HG03025 (cell line): ENCODE results near the gene MED25.
"Not testable (repeated sequence)": the region's sequence is repeated elsewhere in the genome, so short reads cannot be mapped to it uniquely, and the experiment has no call there.

ENCODE experiments used
- ATAC-seq: cut with Tn5 transposase; IDR thresholded peaks from one replicate; pipeline ENCODE4 v1.9.1; 2021; ENCODE audit warnings: mild to moderate bottlenecking, moderate library complexity; ENCODE audit not compliant: unreplicated experiment, low FRiP score

MED25 gene

GRCh38 chr19:49812997-49813861 is 4.9 kb upstream of the MED25 start, which contains the start of gene FUZ:
TSS of gene FUZ (minus strand) at chr19:49813292. CDS start at chr19:49813106, 186 bp downstream.
- no peak for ATAC-seq

GRCh38 chr19:49814010-49814409 is 4.1 kb upstream of the MED25 start:
- ATAC-seq = no peak

DNA sequence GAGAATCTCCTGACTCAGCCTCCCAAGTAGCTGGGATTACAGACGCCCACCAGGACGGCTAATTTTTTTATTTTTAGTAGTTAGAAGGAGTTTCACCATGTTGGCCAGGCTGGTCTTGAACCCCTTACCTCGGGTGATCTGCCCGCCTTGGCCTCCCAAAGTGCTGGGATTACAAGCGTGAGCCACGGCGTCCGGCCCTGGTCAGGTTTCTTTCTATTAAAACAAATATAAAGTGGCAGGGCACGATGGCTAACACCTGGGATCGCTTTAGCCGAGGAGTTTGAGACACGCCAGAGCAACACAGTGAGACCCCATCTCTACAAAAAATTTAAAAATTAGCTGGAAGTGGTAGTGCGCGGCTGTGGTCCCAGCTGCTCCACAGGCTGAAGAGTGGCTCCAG is 1.5 kb upstream of the MED25 start:
- ATAC-seq = no peak

GRCh38 chr19:49818649-49819370 is 721 bp downstream of the MED25 start:
- no peak for ATAC-seq

DNA sequence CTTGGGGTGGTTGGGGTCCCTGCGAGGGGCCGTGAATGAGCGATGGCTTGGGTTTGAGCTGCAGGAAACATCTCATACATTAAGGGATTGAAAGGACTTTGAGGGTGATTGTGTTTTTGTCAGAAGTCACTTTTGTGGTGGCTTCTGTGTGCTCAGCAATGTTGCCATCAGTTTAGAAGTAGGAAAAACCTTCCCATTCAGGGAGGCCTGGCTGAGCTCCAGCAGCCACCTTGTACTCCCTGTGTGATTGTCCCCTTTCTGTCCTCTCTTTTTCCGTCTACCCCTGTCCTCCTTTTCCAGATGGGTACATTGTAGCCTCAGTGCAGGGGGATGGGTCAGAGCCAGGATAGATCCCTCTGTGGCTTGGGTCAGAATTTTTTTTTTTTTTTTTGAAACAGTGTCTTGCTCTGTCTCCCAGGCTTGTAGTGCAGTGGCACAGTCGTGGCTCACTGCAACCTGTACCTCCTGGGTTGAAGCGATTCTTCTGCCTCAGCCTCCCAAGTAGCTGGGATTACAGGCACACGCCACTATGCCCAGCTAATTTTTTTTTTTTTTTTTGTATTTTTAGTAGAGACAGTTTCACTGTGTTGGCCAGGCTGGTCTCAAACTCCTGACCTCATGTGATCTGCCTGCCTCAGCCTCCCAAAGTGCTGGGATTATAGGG is 1.5 kb downstream of the MED25 start:
- ATAC-seq = not testable (repeated sequence)

DNA sequence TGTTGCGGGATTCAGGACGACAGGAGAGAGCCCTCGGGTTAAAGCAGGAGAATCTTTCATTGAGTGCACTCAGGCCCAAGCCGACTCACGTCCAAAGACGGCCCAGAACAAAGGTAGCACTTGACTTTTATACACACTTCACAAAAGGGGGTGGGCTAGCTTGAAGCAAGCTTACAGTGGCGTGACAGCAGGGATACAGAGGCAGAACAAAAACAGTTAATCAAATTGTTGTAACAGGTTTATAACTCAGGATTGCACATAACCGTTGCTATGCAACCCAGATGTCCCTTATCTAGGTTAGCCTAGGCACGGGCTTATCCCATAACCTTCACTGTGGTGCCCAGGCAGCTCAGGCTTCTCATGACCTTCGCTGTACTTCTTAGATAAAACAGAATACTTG is 2.0 kb downstream of the MED25 start:
- no peak for ATAC-seq

DNA sequence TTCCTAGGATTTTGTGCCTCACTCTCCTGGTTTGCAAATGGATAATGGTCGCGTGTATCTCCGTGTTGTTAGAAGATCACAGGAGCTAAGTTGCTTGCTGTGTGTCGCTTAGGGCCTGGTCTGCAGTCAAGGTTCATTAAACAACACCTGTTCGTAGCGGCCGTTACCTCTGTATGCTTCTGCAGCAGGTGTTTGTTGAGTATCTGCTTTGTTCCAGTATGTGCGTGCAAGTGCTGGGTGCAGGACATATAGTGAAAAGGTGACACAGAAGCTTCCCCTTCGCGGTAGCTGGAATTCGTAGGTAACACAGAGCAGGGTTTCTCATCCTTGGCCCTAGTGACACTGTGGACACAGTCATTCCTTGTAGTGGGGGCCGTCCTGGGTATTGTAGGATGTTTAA is 5.4 kb downstream of the MED25 start:
- no peak for ATAC-seq

DNA sequence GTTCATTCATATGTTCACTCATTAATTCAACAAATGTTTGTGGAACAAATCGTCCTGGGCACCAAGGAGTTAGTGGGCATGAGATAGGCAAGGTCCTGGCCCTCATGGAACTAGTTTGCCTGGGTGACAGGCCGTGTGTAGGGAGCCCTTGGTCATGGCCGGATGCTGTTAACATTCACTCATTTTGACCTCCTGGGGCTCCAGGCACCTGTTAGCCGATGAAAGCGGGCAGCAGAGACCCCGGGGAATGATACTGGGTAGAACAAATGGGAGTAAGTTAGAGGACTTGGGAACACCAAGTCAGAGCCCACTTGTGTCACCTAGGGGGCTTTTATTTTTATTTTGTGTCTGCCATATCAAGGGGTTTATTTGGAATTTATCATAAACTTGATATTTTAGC is 6.6 kb downstream of the MED25 start:
- ATAC-seq = no peak

DNA sequence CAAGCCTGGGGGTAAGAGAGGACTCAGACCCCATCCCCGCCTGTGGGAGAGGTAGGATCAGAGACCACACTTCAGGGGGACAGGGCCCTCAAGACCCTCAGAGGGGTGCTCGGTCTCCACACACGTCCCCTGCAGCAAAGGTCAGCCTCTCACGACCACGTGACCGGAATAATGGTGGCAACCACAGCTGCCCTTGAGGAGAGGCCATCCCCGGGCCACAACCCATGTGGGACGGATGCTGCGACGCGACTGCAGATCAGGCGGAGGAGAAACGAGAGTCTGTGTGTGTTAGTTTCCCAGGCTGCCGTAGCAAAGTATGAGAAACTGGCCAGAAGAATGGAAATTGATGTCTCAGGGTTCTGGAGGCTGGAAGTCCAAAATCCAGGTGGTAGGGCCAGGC is 8.9 kb downstream of the MED25 start:
- no peak for ATAC-seq

- no peak for ATAC-seq
These were observed 11.1 kb downstream of the MED25 start for GRCh38 chr19:49829200-49829599.

DNA sequence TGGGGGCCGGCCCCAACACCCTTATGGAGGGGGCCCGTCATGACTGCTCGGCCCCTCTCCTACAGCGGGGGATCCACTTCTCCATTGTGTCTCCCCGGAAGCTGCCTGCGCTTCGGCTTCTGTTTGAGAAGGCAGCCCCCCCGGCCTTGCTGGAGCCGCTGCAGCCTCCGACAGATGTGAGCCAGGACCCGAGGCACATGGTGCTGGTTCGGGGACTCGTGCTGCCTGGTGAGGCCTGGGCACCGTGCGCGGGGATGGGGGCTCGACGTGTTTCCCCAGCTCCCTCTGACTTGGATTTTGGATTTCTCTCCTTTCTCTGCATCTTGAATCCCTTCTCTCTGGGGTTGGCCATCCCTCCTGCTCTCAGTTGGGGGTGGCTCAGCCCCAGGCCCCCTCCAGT is 11.6 kb downstream of the MED25 start:
- ATAC-seq = no peak

- ATAC-seq = no peak
These were observed 12.7 kb downstream of the MED25 start for GRCh38 chr19:49830766-49831165.

- ATAC-seq = no peak
These were observed 13.5 kb downstream of the MED25 start for GRCh38 chr19:49831592-49831991.

DNA sequence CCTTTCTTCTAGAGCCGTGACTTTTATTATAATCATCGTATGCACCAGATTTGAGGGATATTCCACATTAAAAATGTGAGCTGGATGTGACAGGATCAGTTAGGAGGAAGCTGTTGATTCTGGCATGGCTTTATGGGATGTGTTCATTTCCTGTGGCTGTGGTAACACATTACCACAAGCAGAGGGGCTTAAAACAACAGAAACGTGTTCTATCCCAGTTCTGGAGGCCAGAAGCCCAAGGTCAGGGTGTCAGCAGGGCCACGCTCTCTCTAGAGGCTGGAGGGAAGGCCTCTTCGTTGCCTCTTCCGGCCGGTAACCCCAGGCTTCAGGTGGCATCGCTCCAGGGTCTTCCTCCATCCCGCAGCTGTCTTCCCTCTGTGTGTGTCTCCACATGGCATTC is 14.5 kb downstream of the MED25 start:
- ATAC-seq = no peak

DNA sequence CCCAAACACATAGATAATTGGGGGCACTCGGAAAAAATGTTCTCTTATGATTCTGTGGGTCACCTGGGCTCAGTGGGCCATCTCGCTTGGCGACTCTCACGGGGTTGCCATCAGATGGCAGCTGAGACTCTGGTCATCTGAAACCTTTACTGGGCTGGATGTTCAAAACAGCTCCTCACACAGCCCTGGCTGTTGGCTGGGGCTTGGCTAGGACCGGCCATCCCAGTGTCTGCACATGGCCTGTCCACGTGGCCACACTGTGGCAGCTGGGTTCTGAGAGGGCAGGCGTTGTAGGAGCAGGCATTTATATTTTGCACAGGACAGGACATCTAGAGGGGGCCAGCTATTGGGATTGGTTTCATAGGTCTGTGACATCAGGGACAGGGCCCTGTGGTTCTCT is 15.5 kb downstream of the MED25 start:
- ATAC-seq = no peak

- no peak for ATAC-seq
These were observed 17.5 kb downstream of the MED25 start for GRCh38 chr19:49835562-49835961.

- ATAC-seq = no peak
These were observed 18.3 kb downstream of the MED25 start for GRCh38 chr19:49836176-49837008.

GRCh38 chr19:49837009-49837310 is 18.9 kb downstream of the MED25 start:
- ATAC-seq = no peak

DNA sequence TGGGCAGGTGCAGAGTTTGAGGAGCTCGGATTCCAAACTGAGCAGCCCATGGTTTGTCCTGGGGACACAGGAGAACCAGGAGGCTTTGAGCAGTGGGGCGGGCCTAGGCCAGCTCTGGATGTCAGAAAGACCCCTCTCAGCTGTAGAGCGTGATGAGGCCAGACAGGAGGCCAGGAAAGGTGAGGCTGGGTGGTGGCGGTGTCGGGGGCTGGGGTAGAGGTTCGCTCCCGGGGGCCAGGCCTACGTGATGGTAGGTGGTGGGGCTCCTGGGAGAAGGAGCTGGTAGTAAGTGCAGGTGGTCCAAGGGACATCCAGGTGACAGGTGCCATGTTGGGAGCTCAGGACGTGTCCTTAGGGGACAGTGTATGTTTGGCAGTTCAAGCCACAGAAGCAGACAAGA is 19.3 kb downstream of the MED25 start:
- no peak for ATAC-seq

GRCh38 chr19:49838885-49839588 is 20.9 kb downstream of the MED25 start:
- no peak for ATAC-seq
